Stomach (tissue), 4 donors: ENCODE measurements around the gene MND1.

Source experiments
- CTCF ChIP-seq, 7 experiments: fragments of 450-650 bp in 4 of 7; fragments of 200-600 bp in 3 of 7; sonication (generic) in 3 of 7; IDR thresholded peaks; one replicate each; pipeline ENCODE4 v1.5.1; 2016 to 2019; ENCODE audit warnings: antibody characterized with exemption in 7 of 7, control low read depth in 2 of 7, mild to moderate bottlenecking in 1 of 7
- POLR2A ChIP-seq, 4 donors: fragments of 450-650 bp; IDR thresholded peaks; one replicate each; pipeline ENCODE4 v1.6.1; 2016; ENCODE audit warnings: antibody characterized with exemption in 4 of 4, control low read depth in 2 of 4, mild to moderate bottlenecking in 1 of 4, moderate library complexity in 1 of 4
- POLR2AphosphoS5 ChIP-seq, 3 donors: sonication (generic); formaldehyde crosslinking; IDR thresholded peaks; one replicate each; pipeline ENCODE4 v1.6.1; 2016; ENCODE audit warnings: antibody characterized with exemption in 3 of 3

GRCh38 chr4:153448003-153448731, 103.7 kb downstream of the MND1 start:
- TF ChIP-seq CTCF (IDR thresholded peaks at IDR 0.05) (no peak), POLR2A (IDR thresholded peaks at IDR 0.05) (no peak), POLR2AphosphoS5 (IDR thresholded peaks at IDR 0.05) (no peak)
